Measurements from ENCODE around the gene DPP6.
"Not testable (repeated sequence)": the region's sequence is repeated elsewhere in the genome, so short reads cannot be mapped to it uniquely, and the experiment has no call there.

GRCh38 chr7:154123397-154123796, 71.2 kb downstream of the DPP6 start:
- not testable (repeated sequence) for TF ChIP-seq CTCF (conservative IDR thresholded peaks at IDR 0.05; ENCODE audit: low read length); EZH2phosphoT487 (IDR thresholded peaks at IDR 0.05; ENCODE audit: borderline replicate concordance)

All from Loucy (cell line).